H1 (cell line): Measurements from ENCODE around the gene ABCC10.

Experiments used
- CREB1 ChIP-seq: IDR thresholded peaks from 2 replicates; pipeline ENCODE4 v1.6.1; 2012; ENCODE audit warnings: inconsistent platforms
- CTCF ChIP-seq, 3 experiments: IDR thresholded peaks; 1 replicate in 2 of 3; 2 replicates in 1 of 3; pipeline versions ENCODE4 v1.5.1 to v1.6.1; 2011; ENCODE audit warnings: low read length in 3 of 3, mild to moderate bottlenecking in 3 of 3, inconsistent platforms in 2 of 3, low read depth in 1 of 3, moderate library complexity in 1 of 3; ENCODE audit not compliant: insufficient read depth in 1 of 3; ENCODE audit errors: control extremely low read depth in 1 of 3
- EP300 ChIP-seq, 2 experiments: IDR thresholded peaks; 1 replicate in 1 of 2; 2 replicates in 1 of 2; pipeline ENCODE4 v1.6.1; 2011 to 2012; ENCODE audit warnings: low read depth in 2 of 2, low read length in 2 of 2, mild to moderate bottlenecking in 2 of 2, borderline replicate concordance in 1 of 2, inconsistent platforms in 1 of 2, moderate library complexity in 1 of 2
- JUN ChIP-seq: IDR thresholded peaks from 2 replicates; pipeline ENCODE4 v1.6.1; 2011; ENCODE audit warnings: low read depth, mild to moderate bottlenecking, improper control_type of control experiment, low read length
- JUND ChIP-seq: IDR thresholded peaks from 2 replicates; pipeline ENCODE4 v1.6.1; 2011; ENCODE audit warnings: mild to moderate bottlenecking, improper control_type of control experiment, low read length
- NANOG ChIP-seq: IDR thresholded peaks from 2 replicates; pipeline ENCODE4 v1.6.1; 2011; ENCODE audit warnings: low read length, low read depth, mild to moderate bottlenecking, inconsistent platforms; ENCODE audit not compliant: insufficient read depth, poor library complexity, severe bottlenecking
- POLR2A ChIP-seq, 2 experiments: IDR thresholded peaks; 1 replicate in 1 of 2; 2 replicates in 1 of 2; pipeline ENCODE4 v1.6.1; 2011; ENCODE audit warnings: low read depth in 2 of 2, low read length in 2 of 2, mild to moderate bottlenecking in 2 of 2; ENCODE audit errors: control extremely low read depth in 1 of 2
- POLR2AphosphoS5 ChIP-seq: IDR thresholded peaks from 2 replicates; pipeline ENCODE4 v1.6.1; 2011; ENCODE audit warnings: low read depth, low read length
- RAD21 ChIP-seq, 2 experiments: IDR thresholded peaks in 1 of 2; conservative IDR thresholded peaks in 1 of 2; 2 replicates each; pipeline ENCODE4 v1.6.1; 2011; ENCODE audit warnings: low read depth in 2 of 2, low read length in 2 of 2, improper control_type of control experiment in 1 of 2, inconsistent platforms in 1 of 2, mild to moderate bottlenecking in 1 of 2, moderate library complexity in 1 of 2
- RFX5 ChIP-seq: IDR thresholded peaks from 2 replicates; pipeline ENCODE4 v1.6.1; 2011; ENCODE audit warnings: low read depth, low read length, improper control_type of control experiment, borderline replicate concordance
- TAF1 ChIP-seq: IDR thresholded peaks from 2 replicates; pipeline ENCODE4 v1.6.1; 2011; ENCODE audit warnings: mild to moderate bottlenecking, low read depth, low read length

DNA sequence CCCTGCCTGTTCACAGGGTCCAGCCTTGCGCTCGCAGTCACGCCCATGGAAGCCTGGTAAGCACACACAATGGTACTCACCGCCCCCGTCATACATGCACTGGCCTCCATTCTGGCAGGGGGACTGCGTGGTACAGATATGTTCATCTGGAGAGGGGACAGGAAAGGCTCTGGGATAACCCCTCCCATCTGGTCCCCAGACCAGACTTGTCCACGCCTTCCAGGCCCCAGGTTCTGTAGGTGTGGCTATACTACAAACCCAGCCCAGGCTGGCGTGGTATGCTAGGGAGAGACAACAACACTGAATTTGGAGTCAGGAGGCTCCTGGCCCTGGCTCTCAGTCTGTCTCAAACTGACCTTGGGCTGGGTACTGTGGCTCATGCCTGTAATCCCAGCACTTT lies 24.6 kb downstream of the ABCC10 start:
- TF ChIP-seq CTCF (IDR thresholded peaks at IDR 0.05; ENCODE audit: control extremely low read depth in 1 of 3, insufficient read depth in 1 of 3, low read depth in 1 of 3, low read length in 3 of 3) (no peak), EP300 (IDR thresholded peaks at IDR 0.05; ENCODE audit: borderline replicate concordance in 1 of 2, low read depth in 2 of 2, low read length in 2 of 2) (no peak), JUN (no peak), JUND (no peak), NANOG (no peak), RFX5 (no peak), POLR2AphosphoS5 (no peak), TAF1 (no peak), CREB1 (no peak), RAD21 (IDR thresholded peaks at IDR 0.05 in 1 of 2, conservative IDR thresholded peaks at IDR 0.05 in 1 of 2; ENCODE audit: low read depth in 2 of 2, low read length in 2 of 2) (no peak), POLR2A (IDR thresholded peaks at IDR 0.05; ENCODE audit: control extremely low read depth in 1 of 2, low read depth in 2 of 2, low read length in 2 of 2) (no peak)
